HG03520 (cell line): ENCODE data around the gene PCNX3.

Experiments used
- ATAC-seq: cut with Tn5 transposase; IDR thresholded peaks from one replicate; pipeline ENCODE4 v1.9.1; 2021; ENCODE audit warnings: mild to moderate bottlenecking, moderate library complexity; ENCODE audit not compliant: unreplicated experiment

Gene PCNX3

DNA sequence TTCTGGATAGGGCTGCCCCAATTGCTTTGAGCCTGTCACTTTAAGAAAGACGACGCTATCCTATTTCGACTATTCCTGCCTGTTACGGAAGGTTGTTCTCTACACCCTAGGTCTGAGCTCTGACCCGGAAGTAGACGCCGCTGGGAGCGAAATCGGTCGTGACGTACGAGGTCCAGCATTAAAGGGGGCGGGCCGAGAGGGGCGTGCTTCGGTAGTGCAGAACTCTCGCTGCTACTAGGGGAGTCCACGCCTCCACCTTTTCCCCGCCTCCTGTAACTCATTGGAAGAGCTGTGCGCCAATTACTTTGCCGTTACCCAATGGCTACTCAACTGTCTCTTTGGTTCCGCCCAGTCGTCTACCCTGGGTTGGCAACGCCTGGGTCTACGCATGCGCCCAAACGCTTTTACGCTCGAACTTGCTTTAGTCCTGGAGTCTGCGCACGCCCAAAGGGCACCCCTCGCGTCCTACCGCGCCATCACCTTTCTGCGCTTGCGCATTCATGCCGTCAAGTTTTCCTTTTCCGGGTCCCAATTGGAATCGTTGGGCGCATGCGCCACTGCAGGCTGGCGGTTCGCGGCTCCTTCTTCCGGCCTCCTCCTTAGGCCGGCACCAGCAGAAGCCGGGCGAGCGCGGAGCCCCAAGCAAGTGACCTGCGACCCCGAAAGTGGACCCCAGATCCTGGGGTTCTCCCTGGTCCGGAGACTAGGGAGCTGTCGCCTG lies at the start of gene PCNX3:
PCNX3 (plus strand) TSS at position 548 of the 721 bp plus-strand sequence. CDS start 536 bp downstream, outside the sequence.
- ATAC-seq, result peak; percentile 77

DNA sequence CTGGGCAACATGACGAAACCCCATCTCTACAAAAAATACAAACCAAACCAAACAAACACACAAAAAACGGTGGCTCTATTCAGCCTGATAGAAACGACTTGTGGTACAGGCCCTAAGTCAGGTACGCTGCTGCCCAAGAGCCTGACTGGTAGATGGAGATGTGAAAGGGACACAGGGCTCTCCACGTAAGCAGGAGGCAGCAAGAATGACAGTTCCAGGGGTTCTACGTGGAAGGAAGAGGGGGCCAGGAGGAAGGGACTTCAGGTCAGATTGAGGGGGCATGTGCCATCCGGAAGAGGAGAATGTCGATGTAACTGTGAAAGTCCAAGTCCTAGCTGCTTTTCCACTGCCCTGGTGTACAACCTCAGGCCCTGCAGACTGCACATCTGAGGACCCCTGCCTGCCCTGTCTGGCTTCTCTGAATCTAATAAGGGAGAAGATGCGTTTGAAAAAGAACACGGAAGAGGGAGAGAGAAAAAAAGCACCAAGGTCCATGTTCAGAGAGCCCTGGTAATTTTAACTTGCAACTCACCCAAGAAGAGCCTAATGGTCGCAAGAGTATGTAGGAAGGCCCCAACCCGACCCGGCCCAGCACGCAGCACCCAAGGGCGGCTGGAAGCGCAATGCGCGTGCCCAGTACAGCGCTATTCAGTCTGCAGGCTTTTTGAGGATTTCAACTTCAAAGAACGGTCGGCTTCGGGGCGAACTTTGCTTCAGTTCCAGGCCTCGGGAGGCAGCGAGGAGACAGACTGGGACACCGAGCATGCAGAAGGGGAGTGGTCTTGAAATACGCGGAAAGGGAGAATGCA lies 46.2 kb upstream of the PCNX3 start:
- ATAC-seq, result no peak

- ATAC-seq, result peak; percentile 63
These were observed 45.3 kb upstream of the PCNX3 start, which contains the start of gene ZNRD2 for GRCh38 chr11:65569973-65570918. Gene ZNRD2, plus strand, starts transcription at chr11:65570477. Its CDS starts 15 bp downstream, at chr11:65570492.

DNA sequence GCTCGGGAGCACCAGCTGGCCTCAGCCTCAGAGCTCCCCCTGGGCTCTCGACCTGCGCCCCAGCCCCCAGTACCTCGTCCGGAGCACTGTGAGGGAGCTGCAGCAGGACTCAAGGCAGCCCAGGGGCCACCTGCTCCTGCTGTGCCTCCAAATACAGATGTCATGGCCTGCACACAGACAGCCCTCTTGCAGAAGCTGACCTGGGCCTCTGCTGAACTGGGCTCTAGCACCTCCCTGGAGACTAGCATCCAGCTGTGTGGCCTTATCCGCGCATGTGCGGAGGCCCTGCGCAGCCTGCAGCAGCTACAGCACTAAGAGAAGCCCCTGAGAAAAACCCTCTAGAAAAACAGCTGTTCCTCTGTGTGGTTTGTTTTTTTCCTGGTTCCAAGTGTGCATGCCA lies 44.2 kb upstream of the PCNX3 start:
- no peak for ATAC-seq

DNA sequence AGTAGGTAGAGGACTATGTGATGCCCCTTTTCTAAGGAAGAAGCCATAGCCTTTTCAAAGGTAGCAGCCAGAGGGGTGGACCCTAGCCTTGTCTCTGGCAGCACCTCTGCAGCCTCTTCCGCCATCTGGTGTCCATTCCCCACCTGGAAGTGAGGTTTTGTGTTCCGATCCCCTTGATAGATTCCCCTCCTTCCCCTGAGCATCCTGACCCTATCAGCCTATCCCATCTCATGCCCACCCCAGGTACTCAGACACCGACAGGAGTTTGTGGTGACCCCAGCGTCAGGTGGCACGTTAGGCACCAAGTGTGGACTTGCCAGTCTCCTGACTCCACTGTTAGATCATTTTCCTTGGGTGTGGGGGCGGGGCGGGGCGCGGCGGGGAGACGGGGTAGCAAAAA lies 43.6 kb upstream of the PCNX3 start:
- no peak for ATAC-seq

DNA sequence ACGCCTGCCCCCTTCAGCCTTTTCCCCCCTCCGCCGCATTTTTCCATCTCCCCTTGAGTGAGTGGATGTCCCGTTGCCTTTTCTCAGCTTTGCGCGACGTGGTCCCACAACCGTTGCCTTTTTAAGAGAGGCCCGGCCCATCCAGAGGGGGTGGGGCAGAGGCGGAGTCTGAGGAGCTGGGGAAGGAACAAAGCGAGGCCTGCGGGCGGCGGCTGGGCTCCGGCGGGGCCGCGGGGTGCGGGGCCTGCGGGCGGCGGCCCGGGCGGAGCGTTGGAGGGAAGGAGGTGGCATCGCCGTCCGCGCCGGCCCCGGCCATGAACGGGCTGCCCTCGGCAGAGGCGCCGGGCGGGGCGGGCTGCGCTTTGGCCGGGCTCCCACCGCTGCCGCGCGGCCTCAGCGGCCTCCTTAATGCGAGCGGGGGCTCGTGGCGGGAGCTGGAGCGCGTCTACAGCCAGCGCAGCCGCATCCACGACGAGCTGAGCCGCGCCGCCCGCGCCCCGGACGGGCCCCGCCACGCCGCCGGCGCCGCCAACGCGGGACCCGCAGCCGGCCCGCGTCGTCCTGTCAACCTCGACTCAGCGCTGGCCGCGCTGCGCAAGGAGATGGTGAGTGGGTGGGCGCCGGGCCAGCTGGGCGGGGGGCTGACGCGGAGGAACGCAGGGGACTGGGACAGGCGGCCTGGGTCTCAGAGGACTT lies 43.1 kb upstream of the PCNX3 start, which contains the start of gene FAM89B:
FAM89B (plus strand) TSS at position 183 of the 696 bp plus-strand sequence; CDS start at position 315, 132 bp downstream.
- ATAC-seq, result no peak

GRCh38 chr11:65573391-65574079 lies 42.0 kb upstream of the PCNX3 start:
- no peak for ATAC-seq

GRCh38 chr11:65574109-65574810 lies 41.3 kb upstream of the PCNX3 start:
- ATAC-seq, result peak; percentile 23

DNA sequence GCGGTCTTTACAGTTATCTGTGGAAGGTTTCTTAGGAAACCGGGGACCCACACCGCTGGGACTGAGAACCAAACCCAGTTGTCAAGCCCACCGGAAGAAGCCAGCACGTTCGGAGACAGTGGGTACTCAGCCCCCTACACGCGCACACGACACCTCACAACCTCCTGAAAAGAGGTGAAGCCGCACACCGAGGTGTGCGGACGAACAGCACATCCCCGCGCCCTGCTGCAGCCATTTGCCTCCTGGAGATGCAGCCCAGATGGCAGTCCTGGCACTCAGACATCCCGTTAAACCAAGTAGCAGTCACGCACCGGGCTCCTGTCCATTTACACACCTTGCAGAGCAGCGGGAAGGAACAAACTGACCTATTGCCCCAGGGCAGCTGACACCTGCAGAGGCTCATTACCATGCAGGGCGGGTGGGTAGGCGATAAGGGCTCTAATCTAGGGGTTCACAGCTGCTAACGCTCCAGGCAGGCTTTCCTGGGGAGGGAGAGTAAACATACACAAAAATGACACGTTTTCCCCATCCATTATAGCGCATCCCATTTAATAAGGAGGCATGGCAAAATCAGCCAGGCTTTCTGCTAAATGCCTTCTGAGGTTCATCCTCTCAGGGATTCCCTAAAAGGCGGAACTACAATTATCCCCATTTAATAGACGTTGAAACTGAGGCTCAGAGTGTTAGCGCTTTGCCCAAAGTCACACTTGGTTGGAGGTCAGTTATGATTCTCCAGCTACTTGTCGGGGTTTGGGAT lies 40.6 kb upstream of the PCNX3 start:
- ATAC-seq, result no peak

GRCh38 chr11:65575568-65576231 lies 39.9 kb upstream of the PCNX3 start, which contains the start of gene EHBP1L1:
Gene EHBP1L1, plus strand, starts transcription at chr11:65576053. Its CDS starts 250 bp downstream, at chr11:65576303.
- ATAC-seq, result peak; percentile 19

GRCh38 chr11:65576232-65576866 lies 39.2 kb upstream of the PCNX3 start:
- ATAC-seq, result no peak

DNA sequence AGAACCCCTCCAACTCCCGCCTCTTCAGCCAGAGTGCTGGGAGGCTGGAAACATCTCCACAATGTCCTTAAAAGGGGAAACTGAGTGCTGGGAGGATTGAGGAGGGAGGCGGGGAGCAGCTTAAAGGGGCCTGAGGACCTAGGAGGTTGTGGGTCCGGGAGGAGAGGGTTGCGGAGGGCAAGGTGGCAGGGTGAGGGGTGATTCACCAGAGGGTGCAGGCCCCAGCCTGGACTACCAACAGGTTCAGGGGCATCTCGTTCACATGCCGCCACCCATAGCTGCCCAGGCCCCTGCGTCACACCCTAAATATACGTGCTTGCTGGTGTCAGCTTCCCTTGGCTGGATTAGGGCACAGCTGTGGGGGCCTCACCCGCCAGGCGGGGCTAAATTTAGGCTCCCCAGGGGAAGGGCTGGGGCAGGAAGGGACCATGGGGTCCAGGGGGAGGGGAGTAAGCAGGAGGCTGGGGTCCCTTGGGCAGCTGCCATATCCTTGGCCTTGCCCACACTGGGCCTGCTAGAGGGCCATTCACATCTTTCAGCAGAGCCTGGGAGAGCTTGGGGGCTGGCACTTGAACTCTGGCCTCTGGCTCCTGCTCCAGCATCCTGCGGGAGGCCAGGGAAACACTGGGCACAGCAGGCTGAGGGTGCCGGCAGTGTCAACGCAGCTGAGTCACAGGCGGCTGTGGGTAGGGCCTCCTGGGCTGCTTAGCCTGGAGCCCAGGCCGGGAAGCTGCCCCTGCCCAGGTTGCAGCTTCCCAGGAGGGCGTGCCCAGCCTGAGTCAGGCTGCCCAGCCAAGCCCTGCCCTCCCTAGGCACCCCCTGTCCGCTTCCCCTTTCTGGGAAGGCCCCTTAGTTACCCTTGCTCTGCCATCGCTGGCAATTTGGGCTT lies 38.5 kb upstream of the PCNX3 start:
- no peak for ATAC-seq

GRCh38 chr11:65577756-65578109 lies 37.8 kb upstream of the PCNX3 start:
- ATAC-seq, result no peak

DNA sequence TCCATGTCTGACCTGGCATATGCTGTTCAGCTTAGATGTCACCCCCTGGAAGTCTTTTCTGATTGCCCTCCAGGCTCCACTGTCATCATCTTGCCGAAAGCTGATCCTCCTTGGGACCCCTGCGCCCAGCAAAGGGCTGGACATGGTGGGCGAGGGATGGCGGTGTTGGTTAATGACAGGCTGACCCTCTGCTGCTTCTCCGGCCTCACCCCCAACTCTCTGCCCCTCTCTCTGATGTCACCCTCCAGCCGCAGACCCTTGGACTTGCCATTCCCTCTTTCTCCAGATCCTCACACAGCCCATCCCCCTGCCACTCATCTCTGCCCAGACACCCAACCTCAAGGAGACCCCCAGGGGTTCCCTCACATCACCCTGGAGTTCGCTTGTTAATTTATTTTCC lies 37.4 kb upstream of the PCNX3 start:
- ATAC-seq, result no peak

DNA sequence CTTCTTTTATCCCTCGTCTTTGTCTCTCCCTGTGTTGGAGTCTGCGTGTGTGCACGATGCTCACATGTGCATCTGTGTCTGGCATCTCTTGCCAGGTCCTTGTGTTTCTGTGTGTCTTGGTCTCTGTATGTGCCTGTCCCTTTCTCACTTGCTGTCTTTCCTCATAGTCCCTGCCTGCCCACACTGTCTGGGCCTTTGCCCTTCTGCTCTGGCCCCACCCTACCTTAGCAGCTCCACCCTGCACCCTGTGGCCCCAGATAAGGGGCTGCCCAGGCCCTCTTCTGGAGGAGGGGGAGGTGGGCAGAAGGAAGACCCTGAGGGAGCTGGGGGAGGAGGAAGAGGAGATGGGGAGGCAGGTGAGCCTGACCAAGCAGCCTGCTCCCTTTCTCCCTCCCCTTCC lies 36.9 kb upstream of the PCNX3 start:
- no peak for ATAC-seq

GRCh38 chr11:65579291-65579690 lies 36.3 kb upstream of the PCNX3 start:
- ATAC-seq, result no peak
